Epithelial cell of esophagus (primary cell): ENCODE data around the gene P3H2.

Experiments used
- DNase-seq: peaks from one replicate; pipeline ENCODE4 v3.0.0; 2010; ENCODE audit warnings: low read depth
- H3K4me3 ChIP-seq: 2 replicates; pipeline ENCODE4 v1.5.1; 2011; ENCODE audit warnings: mild to moderate bottlenecking, low read length, control low read depth
- CTCF ChIP-seq: IDR thresholded peaks from 2 replicates; pipeline ENCODE4 v1.5.1; 2011; ENCODE audit warnings: low read depth, mild to moderate bottlenecking, low read length, control low read depth, inconsistent platforms; ENCODE audit not compliant: insufficient read depth; ENCODE audit errors: missing control alignments

P3H2 gene

GRCh38 chr3:190018460-190018859 is 102.2 kb downstream of the P3H2 start:
- no peak for TF ChIP-seq CTCF
- DNase-seq, result no peak
- no peak overlapping the region for H3K4me3 ChIP-seq

- peak; percentile 51 for TF ChIP-seq CTCF
- H3K4me3 ChIP-seq, result no peak overlapping the region
- peak; percentile 79 for DNase-seq
Observed at GRCh38 chr3:190017521-190018288, 103.0 kb downstream of the P3H2 start.

- no peak overlapping the region for H3K4me3 ChIP-seq
- no peak for TF ChIP-seq CTCF
- DNase-seq, result no peak
Observed at GRCh38 chr3:190016966-190017365, 103.7 kb downstream of the P3H2 start.

- TF ChIP-seq CTCF, result no peak
- no peak for DNase-seq
- no peak overlapping the region for H3K4me3 ChIP-seq
Observed at GRCh38 chr3:190014940-190015339, 105.8 kb downstream of the P3H2 start.

GRCh38 chr3:190013943-190014924 is 106.5 kb downstream of the P3H2 start:
- H3K4me3 ChIP-seq, result no peak overlapping the region
- DNase-seq, result peak; percentile 49
- TF ChIP-seq CTCF, result no peak

- no peak overlapping the region for H3K4me3 ChIP-seq
- peak; percentile 35 for DNase-seq
- TF ChIP-seq CTCF, result no peak
Observed at GRCh38 chr3:190012784-190013183, 107.9 kb downstream of the P3H2 start.
